ENCODE measurements around the gene NFIL3.

DNA sequence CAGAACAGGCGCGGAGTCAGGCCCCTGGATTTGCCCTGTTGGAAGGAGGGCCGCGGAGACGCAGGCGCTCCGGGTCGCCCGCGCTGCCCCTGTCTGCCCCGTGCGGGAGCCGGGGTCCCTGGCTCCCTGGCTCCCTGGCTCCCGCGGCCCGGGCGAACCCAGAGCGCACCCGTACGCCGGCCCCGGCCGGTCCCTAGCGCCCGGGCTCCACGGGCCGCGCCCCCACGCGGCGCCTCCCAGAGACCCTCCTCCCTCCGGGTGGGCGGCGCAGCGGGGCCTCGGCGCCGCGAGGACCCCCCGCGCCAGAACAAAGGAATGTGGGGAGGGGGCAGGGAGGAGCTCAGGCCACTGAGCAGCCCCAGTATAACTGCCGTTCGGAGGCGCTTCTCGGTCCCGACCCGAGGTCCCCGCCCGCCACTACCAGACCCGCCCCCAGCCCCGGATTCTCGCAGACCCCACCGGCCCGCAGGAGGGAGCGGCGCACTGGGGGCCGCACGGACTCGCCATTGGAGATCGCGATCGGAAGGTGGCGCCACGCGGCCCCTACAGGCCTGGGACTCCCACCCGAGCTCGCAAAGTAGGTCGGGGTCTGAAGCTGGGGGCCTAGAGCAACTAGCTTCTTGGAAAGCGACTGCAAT is 2.4 kb downstream of the NFIL3 start:
- TF ChIP-seq, protein P1, sequence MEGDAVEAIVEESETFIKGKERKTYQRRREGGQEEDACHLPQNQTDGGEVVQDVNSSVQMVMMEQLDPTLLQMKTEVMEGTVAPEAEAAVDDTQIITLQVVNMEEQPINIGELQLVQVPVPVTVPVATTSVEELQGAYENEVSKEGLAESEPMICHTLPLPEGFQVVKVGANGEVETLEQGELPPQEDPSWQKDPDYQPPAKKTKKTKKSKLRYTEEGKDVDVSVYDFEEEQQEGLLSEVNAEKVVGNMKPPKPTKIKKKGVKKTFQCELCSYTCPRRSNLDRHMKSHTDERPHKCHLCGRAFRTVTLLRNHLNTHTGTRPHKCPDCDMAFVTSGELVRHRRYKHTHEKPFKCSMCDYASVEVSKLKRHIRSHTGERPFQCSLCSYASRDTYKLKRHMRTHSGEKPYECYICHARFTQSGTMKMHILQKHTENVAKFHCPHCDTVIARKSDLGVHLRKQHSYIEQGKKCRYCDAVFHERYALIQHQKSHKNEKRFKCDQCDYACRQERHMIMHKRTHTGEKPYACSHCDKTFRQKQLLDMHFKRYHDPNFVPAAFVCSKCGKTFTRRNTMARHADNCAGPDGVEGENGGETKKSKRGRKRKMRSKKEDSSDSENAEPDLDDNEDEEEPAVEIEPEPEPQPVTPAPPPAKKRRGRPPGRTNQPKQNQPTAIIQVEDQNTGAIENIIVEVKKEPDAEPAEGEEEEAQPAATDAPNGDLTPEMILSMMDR (IDR thresholded peaks at IDR 0.05), result peak; percentile 60
- TF ChIP-seq RAD21 (IDR thresholded peaks at IDR 0.05; ENCODE audit: low read length), result peak; percentile 23
- no peak for TF ChIP-seq POLR2AphosphoS5 (IDR thresholded peaks at IDR 0.05; ENCODE audit: low read depth, low read length)
- TF ChIP-seq, protein P2, sequence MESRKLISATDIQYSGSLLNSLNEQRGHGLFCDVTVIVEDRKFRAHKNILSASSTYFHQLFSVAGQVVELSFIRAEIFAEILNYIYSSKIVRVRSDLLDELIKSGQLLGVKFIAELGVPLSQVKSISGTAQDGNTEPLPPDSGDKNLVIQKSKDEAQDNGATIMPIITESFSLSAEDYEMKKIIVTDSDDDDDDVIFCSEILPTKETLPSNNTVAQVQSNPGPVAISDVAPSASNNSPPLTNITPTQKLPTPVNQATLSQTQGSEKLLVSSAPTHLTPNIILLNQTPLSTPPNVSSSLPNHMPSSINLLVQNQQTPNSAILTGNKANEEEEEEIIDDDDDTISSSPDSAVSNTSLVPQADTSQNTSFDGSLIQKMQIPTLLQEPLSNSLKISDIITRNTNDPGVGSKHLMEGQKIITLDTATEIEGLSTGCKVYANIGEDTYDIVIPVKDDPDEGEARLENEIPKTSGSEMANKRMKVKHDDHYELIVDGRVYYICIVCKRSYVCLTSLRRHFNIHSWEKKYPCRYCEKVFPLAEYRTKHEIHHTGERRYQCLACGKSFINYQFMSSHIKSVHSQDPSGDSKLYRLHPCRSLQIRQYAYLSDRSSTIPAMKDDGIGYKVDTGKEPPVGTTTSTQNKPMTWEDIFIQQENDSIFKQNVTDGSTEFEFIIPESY (IDR thresholded peaks at IDR 0.05; ENCODE audit: borderline replicate concordance, low read depth), result no peak
- no peak for TF ChIP-seq ELF1 (IDR thresholded peaks at IDR 0.05)
- TF ChIP-seq, protein P3, sequence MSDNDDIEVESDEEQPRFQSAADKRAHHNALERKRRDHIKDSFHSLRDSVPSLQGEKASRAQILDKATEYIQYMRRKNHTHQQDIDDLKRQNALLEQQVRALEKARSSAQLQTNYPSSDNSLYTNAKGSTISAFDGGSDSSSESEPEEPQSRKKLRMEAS (IDR thresholded peaks at IDR 0.05; ENCODE audit: low read depth), result no peak
- TF ChIP-seq TAF1 (IDR thresholded peaks at IDR 0.05; ENCODE audit: borderline replicate concordance, low read depth, low read length), result no peak
- no peak for TF ChIP-seq TCF12 (IDR thresholded peaks at IDR 0.05)
- no peak for TF ChIP-seq RFX5 (IDR thresholded peaks at IDR 0.05; ENCODE audit: low read length)
- TF ChIP-seq, protein P4, sequence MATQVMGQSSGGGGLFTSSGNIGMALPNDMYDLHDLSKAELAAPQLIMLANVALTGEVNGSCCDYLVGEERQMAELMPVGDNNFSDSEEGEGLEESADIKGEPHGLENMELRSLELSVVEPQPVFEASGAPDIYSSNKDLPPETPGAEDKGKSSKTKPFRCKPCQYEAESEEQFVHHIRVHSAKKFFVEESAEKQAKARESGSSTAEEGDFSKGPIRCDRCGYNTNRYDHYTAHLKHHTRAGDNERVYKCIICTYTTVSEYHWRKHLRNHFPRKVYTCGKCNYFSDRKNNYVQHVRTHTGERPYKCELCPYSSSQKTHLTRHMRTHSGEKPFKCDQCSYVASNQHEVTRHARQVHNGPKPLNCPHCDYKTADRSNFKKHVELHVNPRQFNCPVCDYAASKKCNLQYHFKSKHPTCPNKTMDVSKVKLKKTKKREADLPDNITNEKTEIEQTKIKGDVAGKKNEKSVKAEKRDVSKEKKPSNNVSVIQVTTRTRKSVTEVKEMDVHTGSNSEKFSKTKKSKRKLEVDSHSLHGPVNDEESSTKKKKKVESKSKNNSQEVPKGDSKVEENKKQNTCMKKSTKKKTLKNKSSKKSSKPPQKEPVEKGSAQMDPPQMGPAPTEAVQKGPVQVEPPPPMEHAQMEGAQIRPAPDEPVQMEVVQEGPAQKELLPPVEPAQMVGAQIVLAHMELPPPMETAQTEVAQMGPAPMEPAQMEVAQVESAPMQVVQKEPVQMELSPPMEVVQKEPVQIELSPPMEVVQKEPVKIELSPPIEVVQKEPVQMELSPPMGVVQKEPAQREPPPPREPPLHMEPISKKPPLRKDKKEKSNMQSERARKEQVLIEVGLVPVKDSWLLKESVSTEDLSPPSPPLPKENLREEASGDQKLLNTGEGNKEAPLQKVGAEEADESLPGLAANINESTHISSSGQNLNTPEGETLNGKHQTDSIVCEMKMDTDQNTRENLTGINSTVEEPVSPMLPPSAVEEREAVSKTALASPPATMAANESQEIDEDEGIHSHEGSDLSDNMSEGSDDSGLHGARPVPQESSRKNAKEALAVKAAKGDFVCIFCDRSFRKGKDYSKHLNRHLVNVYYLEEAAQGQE (IDR thresholded peaks at IDR 0.05; ENCODE audit: low read depth, low read length), result no peak
- no peak for TF ChIP-seq YY1 (IDR thresholded peaks at IDR 0.05; ENCODE audit: low read depth)
- TF ChIP-seq, protein P5, sequence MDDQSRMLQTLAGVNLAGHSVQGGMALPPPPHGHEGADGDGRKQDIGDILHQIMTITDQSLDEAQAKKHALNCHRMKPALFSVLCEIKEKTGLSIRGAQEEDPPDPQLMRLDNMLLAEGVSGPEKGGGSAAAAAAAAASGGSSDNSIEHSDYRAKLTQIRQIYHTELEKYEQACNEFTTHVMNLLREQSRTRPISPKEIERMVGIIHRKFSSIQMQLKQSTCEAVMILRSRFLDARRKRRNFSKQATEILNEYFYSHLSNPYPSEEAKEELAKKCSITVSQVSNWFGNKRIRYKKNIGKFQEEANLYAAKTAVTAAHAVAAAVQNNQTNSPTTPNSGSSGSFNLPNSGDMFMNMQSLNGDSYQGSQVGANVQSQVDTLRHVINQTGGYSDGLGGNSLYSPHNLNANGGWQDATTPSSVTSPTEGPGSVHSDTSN (IDR thresholded peaks at IDR 0.05), result no peak
- TF ChIP-seq MXI1 (IDR thresholded peaks at IDR 0.05; ENCODE audit: low read depth, low read length), result 0 out of 2 replicates have a peak, but pooled peaks have one; percentile 32
- TF ChIP-seq CHD2 (IDR thresholded peaks at IDR 0.05; ENCODE audit: low read length, partially characterized antibody), result no peak

Data from SK-N-SH (cell line).